B cell (primary cell): ENCODE measurements around the gene KRTAP2-2. TPM values are rescaled to one million over a fixed set of nuclear protein-coding genes. Genes with fewer than 3 reads are reported as not detected.

Source experiments
- ATAC-seq: fragments of 200-7000 bp; cut with Tn5 transposase; one replicate; pipeline ENCODE4 v1.10.0; 2021; ENCODE audit warnings: low read depth, mild to moderate bottlenecking, moderate number of reproducible peaks, moderate library complexity
- CTCF ChIA-PET: fragments of 350-600 bp; sonication (Branson Sonifier 250); formaldehyde crosslinking; loops from one replicate; lab custom pipeline; 2021; ENCODE audit warnings: antibody characterized with exemption, inconsistent platforms; lab: Charles Lee
- POLR2A ChIA-PET: fragments of 350-600 bp; sonication (Branson Sonifier 250); formaldehyde crosslinking; loops from one replicate; lab custom pipeline; 2021; ENCODE audit warnings: antibody characterized with exemption; lab: Charles Lee
- DNase-seq: peaks from one replicate; pipeline ENCODE4 v3.0.0; 2013
- H2AFZ ChIP-seq: 2 replicates; pipeline ENCODE4 v1.6.1; 2012; ENCODE audit warnings: mild to moderate bottlenecking, low read depth, low read length; ENCODE audit not compliant: insufficient read depth, poor library complexity, severe bottlenecking
- H3K27ac ChIP-seq, 2 donors: 1 replicate in 1 of 2; 2 replicates in 1 of 2; pipeline ENCODE4 v1.5.1; 2012 to 2013; ENCODE audit warnings: low read length in 2 of 2, mild to moderate bottlenecking in 2 of 2, moderate library complexity in 1 of 2
- H3K27me3 ChIP-seq, 4 experiments: fragments of 200-600 bp in 1 of 4; sonication (generic) in 1 of 4; replicated peaks in 1 of 4; 1 replicate in 2 of 4; 2 replicates in 2 of 4; pipeline versions ENCODE4 v1.6.1 to v1.7.0; 2013 to 2016; ENCODE audit warnings: low read length in 3 of 4, mild to moderate bottlenecking in 2 of 4, mixed read lengths in 1 of 4, moderate library complexity in 1 of 4; ENCODE audit not compliant: insufficient read depth in 4 of 4, control insufficient read depth in 3 of 4; ENCODE audit errors: control extremely low read depth in 1 of 4
- H3K36me3 ChIP-seq, 2 experiments: replicated peaks in 1 of 2; 1 replicate in 1 of 2; 2 replicates in 1 of 2; pipeline versions ENCODE4 v1.6.1 to v1.7.1; 2013; ENCODE audit warnings: low read length in 1 of 2; ENCODE audit not compliant: insufficient read depth in 2 of 2, control insufficient read depth in 1 of 2; ENCODE audit errors: control extremely low read depth in 1 of 2, extremely low read depth in 1 of 2
- H3K4me1 ChIP-seq, 2 donors: fragments of 200-600 bp in 1 of 2; sonication (generic) in 1 of 2; 1 replicate in 1 of 2; 2 replicates in 1 of 2; pipeline versions ENCODE4 v1.5.1 to v1.6.1; 2013 to 2017; ENCODE audit warnings: low read length in 2 of 2; ENCODE audit not compliant: control insufficient read depth in 2 of 2, insufficient read depth in 2 of 2
- H3K4me2 ChIP-seq: replicated peaks from 2 replicates; pipeline ENCODE3; 2012; ENCODE audit warnings: mild to moderate bottlenecking, low read depth, low read length; ENCODE audit not compliant: poor library complexity, severe bottlenecking
- H3K4me3 ChIP-seq, 5 experiments: fragments of 200-600 bp in 1 of 5; sonication (generic) in 1 of 5; 1 replicate in 3 of 5; 2 replicates in 2 of 5; pipeline versions ENCODE4 v1.5.1 to v1.7.0; 2011 to 2016; ENCODE audit warnings: low read length in 4 of 5, mild to moderate bottlenecking in 4 of 5, low read depth in 2 of 5, control low read depth in 1 of 5, moderate library complexity in 1 of 5; ENCODE audit not compliant: insufficient read depth in 1 of 5; ENCODE audit errors: control extremely low read depth in 1 of 5, extremely low read depth in 1 of 5
- H3K79me2 ChIP-seq: fragments of 200-600 bp; sonication (generic); one replicate; pipeline ENCODE4 v1.6.0; 2016; ENCODE audit warnings: low read length; ENCODE audit not compliant: control insufficient read depth, insufficient read depth
- H3K9ac ChIP-seq: fragments of 200-600 bp; sonication (generic); 2 replicates; pipeline ENCODE4 v1.6.1; 2017; ENCODE audit warnings: mild to moderate bottlenecking, low read length, moderate library complexity
- H3K9me3 ChIP-seq, 3 donors: one replicate each; pipeline versions ENCODE4 v1.6.1 to v1.7.1; 2013; ENCODE audit warnings: low read length in 2 of 3; ENCODE audit not compliant: control insufficient read depth in 2 of 3, insufficient read depth in 1 of 3; ENCODE audit errors: control extremely low read depth in 1 of 3
- H4K20me1 ChIP-seq: 2 replicates; pipeline ENCODE4 v1.6.0; 2012; ENCODE audit warnings: mild to moderate bottlenecking, low read length; ENCODE audit not compliant: insufficient read depth, control insufficient read depth, poor library complexity, severe bottlenecking
- H3K27ac Mint-ChIP-seq: one replicate; pipeline ENCODE4 v1.8.0; 2021; ENCODE audit warnings: mixed read lengths
- H3K27me3 Mint-ChIP-seq: one replicate; pipeline ENCODE4 v1.8.0; 2021; ENCODE audit warnings: mixed read lengths
- H3K4me1 Mint-ChIP-seq: one replicate; pipeline ENCODE4 v1.8.0; 2021; ENCODE audit warnings: mixed read lengths
- H3K4me3 Mint-ChIP-seq: one replicate; pipeline ENCODE4 v1.8.0; 2021; ENCODE audit warnings: mixed read lengths
- H3K9me3 Mint-ChIP-seq: one replicate; pipeline ENCODE4 v1.8.0; 2022; ENCODE audit warnings: mixed read lengths; ENCODE audit not compliant: insufficient read depth
- CTCF ChIP-seq: fragments of 200-600 bp; IDR thresholded peaks from one replicate; pipeline ENCODE4 v1.8.0; 2022; ENCODE audit warnings: antibody characterized with exemption, mild to moderate bottlenecking
- EZH2 ChIP-seq: IDR thresholded peaks from 2 replicates; pipeline ENCODE4 v1.6.1; 2012; ENCODE audit warnings: borderline replicate concordance, low read depth, mild to moderate bottlenecking, moderate library complexity, low read length; ENCODE audit not compliant: insufficient read depth, poor library complexity, severe bottlenecking
- WGBS: methylation state at CpG from one replicate; pipeline ENCODE4 v1.1.5; 2013; ENCODE audit warnings: missing lambda C conversion rate; ENCODE audit not compliant: insufficient coverage; 5-methylcytosine and 5-hydroxymethylcytosine counted together
- intact Hi-C: fragments of 100-400 bp; cut with micrococcal nuclease; formaldehyde crosslinking; loops from one replicate; pipeline ENCODE4 v1.10.0; 2022
- polyA plus RNA-seq: library from polyadenylated mRNA; depleted of rRNA; stranded (reverse); fragments of >200 nt; gene quantifications from 2 replicates; pipeline ENCODE4 v1.2.3, GENCODE V29; 2012
- total RNA-seq, 2 donors: library from RNA; stranded (reverse); fragments of 120-200 nt in 1 of 2; gene quantifications; 1 replicate in 1 of 2; 2 replicates in 1 of 2; pipeline versions ENCODE4 v1.2.3 to v1.2.4, GENCODE V29; 2013 to 2022

Gene KRTAP2-2
- total and polyA plus RNA-seq, 2 donors (not counting 1 experiment from before 2014, with no cell fraction given) = not detected

DNA sequence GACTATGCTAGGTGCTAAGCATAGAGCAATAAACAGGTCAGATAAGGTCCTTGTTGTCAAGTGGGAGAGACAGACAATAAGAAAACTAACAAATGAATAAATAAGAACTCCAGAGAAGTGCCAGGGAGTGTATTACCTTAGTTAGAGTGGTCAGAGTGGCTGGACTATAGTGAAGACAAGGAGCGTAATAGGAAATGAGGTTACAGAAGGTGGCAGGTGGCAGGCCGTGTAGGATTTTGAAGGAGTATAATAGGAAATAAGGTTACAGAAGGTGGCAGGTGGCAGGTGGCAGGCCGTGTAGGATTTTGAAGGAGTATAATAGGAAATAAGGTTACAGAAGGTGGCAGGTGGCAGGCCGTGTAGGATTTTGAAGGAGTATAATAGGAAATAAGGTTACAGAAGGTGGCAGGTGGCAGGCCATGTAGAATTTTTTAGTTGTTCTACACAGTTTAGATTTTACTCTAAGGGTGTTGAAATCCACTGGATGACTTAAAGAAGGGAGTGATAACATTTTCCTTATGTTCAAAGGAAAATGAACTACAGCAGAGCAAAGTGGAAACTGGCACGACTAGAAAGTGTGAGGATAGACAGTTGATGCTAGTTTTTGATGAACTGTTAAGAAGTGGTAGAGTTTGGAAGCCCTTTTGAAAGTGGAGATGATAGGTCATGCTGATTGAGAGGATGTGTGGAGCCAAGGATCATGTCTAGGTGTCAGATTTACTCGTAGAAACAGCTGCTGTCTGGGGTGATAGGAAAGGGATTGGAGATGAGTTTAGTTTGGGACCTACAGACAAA is 42.5 kb downstream of the KRTAP2-2 start:
- H3K27me3 Mint-ChIP-seq = peaks cover 14% of the 10 kb centered on the region
- no peak overlapping the region for H3K4me3 ChIP-seq
- no peak overlapping the region for H3K4me2 ChIP-seq
- H3K9me3 Mint-ChIP-seq = no peaks in the 10 kb centered on the region
- H4K20me1 ChIP-seq = no peaks in the 10 kb centered on the region
- H3K4me1 Mint-ChIP-seq = no peaks in the 10 kb centered on the region
- H3K9me3 ChIP-seq = no peaks in the 10 kb centered on the region
- intact Hi-C loops = no loop called here
- ChIA-PET CTCF (no interaction called here), POLR2A (no interaction called here)
- H3K4me1 ChIP-seq = no peaks in the 10 kb centered on the region
- H3K4me3 Mint-ChIP-seq = no peak overlapping the region
- no peak overlapping the region for H3K9ac ChIP-seq
- ATAC-seq = no peak
- DNase-seq = no peak
- no peaks in the 10 kb centered on the region for H3K36me3 ChIP-seq
- 90% methylated on average over 6 of the region's 6 CpGs for WGBS
- TF ChIP-seq CTCF (no peak), EZH2 (no peak)
- no peaks in the 10 kb centered on the region for H3K27me3 ChIP-seq
- H2AFZ ChIP-seq = no peak overlapping the region
- no peak overlapping the region for H3K27ac ChIP-seq
- no peak overlapping the region for H3K27ac Mint-ChIP-seq
- H3K79me2 ChIP-seq = no peaks in the 10 kb centered on the region

GRCh38 chr17:41010441-41010840 is 44.6 kb downstream of the KRTAP2-2 start:
- Histone ChIP-seq H2AFZ (no peak overlapping the region), H3K27me3 (no peaks in the 10 kb centered on the region), H3K36me3 (no peaks in the 10 kb centered on the region), H3K4me2 (no peak overlapping the region), H3K9me3 (no peaks in the 10 kb centered on the region), H3K4me3 (no peak overlapping the region), H3K4me1 (no peaks in the 10 kb centered on the region), H4K20me1 (no peaks in the 10 kb centered on the region), H3K27ac (no peak overlapping the region), H3K9ac (no peak overlapping the region), H3K79me2 (no peaks in the 10 kb centered on the region)
- no peak for ATAC-seq
- ChIA-PET POLR2A (no interaction called here), CTCF (no interaction called here)
- no peaks in the 10 kb centered on the region for H3K4me1 Mint-ChIP-seq
- intact Hi-C loops = no loop called here
- no peak for DNase-seq
- TF ChIP-seq EZH2 (no peak), CTCF (no peak)
- H3K27ac Mint-ChIP-seq = no peak overlapping the region
- no peak overlapping the region for H3K4me3 Mint-ChIP-seq
- H3K9me3 Mint-ChIP-seq = no peaks in the 10 kb centered on the region
- peaks cover 17% of the 10 kb centered on the region for H3K27me3 Mint-ChIP-seq
